NCI-H1092 treated with DMSO at 0.1 percent for 48 hours (cell line): Measurements from ENCODE around the gene ARHGEF16.

ENCODE experiments used
- DNase-seq: peaks from one replicate; lab custom pipeline; 2025; lab: John Stamatoyannopoulos, UW

ARHGEF16 gene

GRCh38 chr1:3502641-3503524, 48.4 kb downstream of the ARHGEF16 start:
- no peak for DNase-seq

GRCh38 chr1:3503525-3503886, 49.0 kb downstream of the ARHGEF16 start:
- no peak for DNase-seq

DNA sequence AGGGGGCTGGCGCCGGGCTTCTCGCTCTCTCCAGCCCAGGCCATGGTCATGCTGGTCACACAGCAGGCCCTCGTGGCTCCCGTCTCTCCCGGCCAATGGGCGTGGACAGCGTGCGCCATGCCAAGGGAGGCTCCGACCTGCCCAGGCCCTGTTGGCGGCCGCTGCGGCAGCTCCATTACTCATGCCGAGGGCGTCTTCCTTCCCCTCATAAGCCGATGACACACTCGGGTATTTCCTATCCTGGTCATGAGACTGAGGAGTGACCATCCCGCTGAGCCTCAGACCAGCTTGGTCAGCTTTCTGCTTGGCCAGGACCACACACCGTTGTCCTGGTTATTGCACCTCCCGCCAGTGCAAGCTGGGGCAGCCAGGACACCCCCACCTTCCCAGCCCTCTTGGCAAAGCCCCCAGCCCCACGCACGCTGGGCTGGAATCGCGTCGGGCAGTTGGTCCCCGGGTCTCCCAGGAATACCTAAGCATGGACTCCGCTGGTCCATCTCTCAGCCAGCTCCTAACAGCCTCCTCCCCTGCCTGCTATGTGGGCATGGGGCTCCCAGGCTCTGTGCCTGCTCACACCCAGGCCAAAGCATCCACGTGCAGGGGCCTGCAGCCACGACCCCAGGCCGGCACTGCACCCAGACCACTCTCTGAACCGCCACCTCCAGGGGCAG, 49.8 kb downstream of the ARHGEF16 start:
- DNase-seq = no peak

GRCh38 chr1:3504822-3505153, 50.3 kb downstream of the ARHGEF16 start:
- DNase-seq = no peak

DNA sequence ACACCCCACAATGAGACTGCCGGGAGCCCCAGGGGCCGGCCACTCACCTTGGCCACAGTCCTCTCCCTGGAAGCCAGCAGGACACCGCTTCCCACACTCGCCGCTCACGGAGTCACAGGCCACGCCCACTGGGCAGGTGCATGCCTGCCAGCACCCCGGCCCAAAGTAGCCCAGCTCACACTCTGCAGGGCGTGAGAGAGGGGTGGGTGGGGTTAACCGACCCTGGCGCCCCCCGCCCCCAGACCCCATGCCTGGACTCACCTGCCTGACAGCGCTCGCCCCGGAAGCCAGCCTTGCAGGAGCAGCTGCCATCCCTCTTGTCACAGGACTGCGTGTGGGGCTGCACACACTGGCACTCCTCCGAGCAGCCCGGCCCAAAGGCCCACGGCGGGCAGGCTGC, 50.7 kb downstream of the ARHGEF16 start:
- no peak for DNase-seq

DNA sequence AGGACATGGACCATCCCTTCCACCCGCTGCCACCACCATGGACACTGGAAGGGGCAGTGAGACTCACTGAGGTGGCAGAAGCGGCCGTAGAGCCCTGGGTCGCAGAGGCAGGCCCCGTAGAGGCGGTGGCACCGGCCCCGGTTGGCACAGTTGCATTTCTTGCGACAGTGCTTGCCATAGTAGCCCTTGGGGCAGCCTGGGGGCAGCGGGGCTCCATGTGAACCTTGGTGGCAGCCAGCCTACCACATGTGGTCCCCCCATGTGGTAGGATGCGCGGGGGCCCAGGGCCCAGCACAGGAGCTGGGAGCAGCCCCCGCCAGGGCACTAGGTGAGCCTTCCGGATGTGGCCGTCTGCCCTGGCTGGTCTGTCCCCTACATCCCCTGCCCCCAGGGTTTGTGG, 51.6 kb downstream of the ARHGEF16 start:
- DNase-seq = no peak

DNA sequence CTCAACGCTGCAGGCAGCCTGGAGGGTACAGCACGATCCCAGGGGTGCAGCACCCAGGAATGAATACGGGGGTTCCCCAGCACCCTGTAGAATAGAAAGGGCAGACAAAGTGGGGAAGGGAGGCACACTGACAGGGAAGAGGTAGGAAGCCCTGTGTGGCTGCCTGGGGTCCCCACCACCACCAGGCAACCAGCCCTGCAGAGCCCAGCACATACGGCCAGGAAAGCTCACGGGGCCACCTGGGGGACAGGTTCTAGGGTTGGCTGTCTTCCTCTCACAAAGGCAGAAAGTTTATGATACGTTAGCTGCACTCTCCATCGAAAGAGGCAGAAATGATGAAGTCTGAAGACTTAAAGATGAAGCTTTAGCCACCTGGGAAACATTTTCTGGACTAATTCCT, 52.5 kb downstream of the ARHGEF16 start:
- no peak for DNase-seq

DNA sequence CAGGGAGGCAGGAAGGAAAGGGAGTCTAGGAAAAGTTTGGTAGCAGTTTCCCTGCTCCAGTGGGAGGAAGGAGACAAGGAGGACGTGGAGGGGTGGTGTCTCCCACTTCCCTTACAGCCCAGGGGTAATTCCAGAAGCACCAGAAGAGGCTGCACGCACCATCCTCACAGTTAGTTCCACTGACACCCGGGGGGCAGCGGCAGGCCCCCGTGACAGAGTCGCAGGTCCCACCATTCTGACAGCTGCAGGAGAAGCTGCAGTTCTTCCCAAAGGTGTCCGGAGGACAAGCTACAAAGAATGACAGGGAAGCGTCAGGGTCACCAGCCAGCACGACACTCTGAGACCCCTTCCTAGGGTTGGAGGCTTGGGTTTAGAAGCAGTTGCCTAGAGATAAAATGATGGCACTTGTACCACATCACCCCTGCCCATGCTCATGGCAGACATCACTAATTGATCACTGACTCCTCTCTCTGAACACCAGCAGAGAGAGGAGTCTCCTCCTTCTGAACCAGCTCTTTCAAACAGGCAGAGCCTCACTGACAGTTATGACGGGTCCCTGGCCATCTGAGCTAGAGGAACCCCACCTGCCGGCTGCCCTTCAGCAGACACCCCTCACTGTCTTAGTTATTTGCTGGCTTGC, 53.3 kb downstream of the ARHGEF16 start:
- no peak for DNase-seq

DNA sequence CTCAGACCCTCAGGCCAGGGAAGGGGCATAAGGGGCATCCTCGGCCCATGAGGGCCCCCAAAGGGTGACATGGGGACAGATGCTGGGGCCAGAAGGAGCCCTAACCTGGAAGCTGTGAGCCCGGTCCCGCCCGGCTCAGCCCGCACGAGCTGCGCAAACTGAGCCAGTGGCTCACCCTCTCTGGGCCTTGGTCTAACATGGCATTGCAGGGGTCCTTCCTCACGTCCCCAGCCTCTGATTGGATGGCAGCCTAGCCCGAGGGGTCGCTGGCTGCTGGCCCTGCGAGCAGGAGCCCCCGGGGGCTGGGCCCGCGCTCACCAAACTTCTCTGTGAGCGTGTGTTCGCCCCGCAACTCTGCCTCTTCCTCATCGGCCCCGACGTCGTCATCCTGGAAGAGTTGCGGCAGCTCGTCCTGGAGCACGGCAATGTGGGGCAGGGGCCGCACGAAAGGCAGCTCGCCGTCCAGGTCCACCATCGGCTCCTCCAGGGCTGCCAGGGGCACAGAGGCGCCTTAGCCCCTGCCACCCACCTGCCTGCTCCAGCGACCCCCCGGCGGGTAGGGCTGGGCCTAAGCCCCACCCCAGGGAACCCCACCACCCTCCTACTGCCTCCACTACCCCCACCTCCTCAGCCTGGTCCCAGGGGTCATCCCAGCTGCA, 54.4 kb downstream of the ARHGEF16 start:
- no peak for DNase-seq

DNA sequence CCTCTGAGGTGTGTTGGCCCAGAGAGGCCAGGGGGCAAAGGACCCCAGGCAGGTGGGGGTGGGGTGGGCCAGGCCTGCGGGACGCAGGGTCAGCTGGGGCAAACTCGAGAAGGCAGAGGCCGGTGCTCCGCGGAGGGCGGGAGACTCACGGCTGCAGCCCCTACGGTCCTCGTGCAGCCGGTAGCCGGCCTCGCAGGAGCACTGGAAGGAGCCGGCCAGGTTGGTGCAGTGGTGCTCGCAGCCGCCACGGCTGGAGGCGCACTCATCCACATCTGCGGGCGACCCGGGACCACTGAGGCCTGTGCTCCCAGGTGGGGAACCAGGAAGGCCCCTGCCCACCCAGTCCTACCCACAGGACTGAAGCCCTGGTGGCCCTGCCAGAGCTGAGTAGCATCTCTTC, 55.3 kb downstream of the ARHGEF16 start:
- no peak for DNase-seq

GRCh38 chr1:3510136-3510955, 55.9 kb downstream of the ARHGEF16 start:
- no peak for DNase-seq

- DNase-seq = no peak
These were observed 56.4 kb downstream of the ARHGEF16 start for GRCh38 chr1:3510956-3511250.

DNA sequence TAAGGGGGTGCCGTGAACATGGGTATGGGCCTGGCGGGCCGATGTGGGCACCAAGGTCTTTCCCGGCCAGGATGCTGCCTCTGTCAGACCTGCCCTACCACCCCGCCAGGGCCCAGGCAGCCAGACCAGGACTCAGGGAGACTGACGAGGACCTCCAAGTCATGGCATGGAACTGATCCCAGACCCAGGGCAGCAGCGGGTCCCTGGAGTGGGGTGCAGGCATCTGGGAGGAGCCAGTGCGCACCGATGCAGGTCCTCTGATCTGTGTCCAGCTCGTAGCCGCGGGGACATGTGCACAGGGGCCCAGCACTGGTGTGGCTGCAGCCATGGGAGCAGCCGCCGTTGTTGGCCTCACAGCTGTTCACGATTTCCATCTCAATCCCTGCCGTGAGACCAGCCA, 56.8 kb downstream of the ARHGEF16 start:
- no peak for DNase-seq

DNA sequence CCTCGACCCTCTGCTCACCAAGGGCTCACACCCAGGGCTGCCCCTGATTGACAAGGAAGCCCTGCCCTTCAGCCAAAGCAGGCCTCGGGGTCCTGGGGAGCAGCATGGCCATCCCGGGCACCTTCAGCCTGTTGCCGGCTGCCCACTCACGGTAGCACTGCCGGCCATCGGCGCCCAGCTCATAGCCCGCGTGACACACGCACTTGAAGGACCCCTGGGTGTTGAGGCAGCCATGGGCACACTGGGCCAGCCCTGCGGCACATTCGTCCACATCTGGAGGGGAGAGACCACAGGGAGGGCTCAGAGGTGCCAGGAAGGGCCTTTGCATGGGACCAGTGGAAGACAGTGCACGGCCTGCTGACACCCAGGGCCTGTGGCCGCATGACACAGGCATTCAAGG, 57.4 kb downstream of the ARHGEF16 start:
- no peak for DNase-seq

DNA sequence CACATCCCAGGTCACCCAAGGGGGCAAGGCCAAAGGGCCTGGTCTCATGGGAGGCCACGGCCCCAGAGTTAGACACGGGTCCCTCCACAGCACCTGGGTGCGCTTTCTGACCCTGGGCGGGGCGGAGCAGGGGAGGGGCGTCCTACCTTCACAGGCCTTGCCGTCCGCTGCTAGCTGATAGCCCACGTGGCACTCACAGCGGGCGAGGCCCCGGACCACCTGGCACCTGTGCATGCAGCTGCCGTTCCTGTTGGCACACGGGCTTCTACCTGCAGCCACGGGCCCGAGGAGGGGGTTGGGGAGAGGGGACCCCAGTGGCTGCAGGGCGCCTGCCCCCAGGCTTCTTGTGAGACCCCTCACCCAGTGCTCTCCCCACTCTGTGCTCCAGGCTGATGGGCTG, 59.9 kb downstream of the ARHGEF16 start:
- DNase-seq = no peak

- no peak for DNase-seq
These were observed 60.8 kb downstream of the ARHGEF16 start for GRCh38 chr1:3515272-3515671.

DNA sequence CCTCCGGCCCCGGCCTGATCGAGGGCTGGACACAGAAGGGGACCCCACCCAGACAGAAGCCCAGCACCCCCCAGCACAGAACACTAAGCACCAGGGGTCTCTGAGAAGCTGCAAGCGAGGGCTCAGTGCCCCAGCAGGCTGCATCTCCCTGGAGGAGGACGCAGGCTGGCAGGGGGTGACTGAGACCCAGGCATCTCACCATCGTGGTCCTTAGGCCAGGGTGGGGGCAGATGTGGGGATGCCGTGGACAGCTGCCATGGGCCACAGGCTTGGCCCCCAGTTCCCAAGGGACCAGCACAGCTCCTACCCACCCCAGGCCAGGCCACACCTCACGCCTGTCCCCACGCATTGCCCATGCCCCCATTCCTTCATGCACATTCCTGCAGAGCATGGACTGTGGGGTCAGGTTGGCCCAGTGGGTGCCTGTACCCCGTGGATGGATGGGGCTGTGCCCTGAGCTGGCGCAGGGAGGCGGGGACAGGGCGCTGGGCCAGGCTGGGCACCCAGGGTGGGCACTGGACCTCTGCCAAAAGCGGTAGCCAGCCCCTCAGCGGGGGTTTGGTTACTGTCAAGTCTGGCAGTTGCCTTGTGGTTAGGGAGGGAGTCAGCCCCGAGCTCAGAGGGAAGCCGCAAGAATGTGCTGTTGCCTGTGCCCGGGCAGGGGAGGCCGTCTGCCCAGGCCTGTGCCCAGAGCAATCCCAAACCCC, 61.5 kb downstream of the ARHGEF16 start:
- DNase-seq = no peak

- DNase-seq = no peak
These were observed 62.0 kb downstream of the ARHGEF16 start for GRCh38 chr1:3516481-3516869.

- no peak for DNase-seq
These were observed 62.6 kb downstream of the ARHGEF16 start for GRCh38 chr1:3516911-3517675.

- DNase-seq = no peak
These were observed 63.8 kb downstream of the ARHGEF16 start for GRCh38 chr1:3518256-3518655.

- DNase-seq = no peak
These were observed 64.3 kb downstream of the ARHGEF16 start for GRCh38 chr1:3518756-3519155.
